Stimulated activated CD8-positive, alpha-beta memory T cell treated with anti-CD3 and anti-CD28 coated beads, Interleukin-7, amount 100 ng/mL, for 24 hours (primary cell): ENCODE measurements around the gene ZWILCH.
"Not testable (repeated sequence)": the region's sequence is repeated elsewhere in the genome, so short reads cannot be mapped to it uniquely, and the experiment has no call there.

Experiments
- DNase-seq: peaks from one replicate; pipeline ENCODE4 v3.0.0-alpha.2; 2020; ENCODE audit warnings: low read depth

The ZWILCH gene

GRCh38 chr15:66581972-66582537, 76.9 kb downstream of the ZWILCH start:
- DNase-seq: no peak

- no peak for DNase-seq
Measured at GRCh38 chr15:66586155-66586976, 81.2 kb downstream of the ZWILCH start.

GRCh38 chr15:66587020-66587419, 81.9 kb downstream of the ZWILCH start:
- DNase-seq: no peak

- no peak for DNase-seq
Measured at GRCh38 chr15:66587749-66588148, 82.6 kb downstream of the ZWILCH start.

GRCh38 chr15:66588537-66588936, 83.4 kb downstream of the ZWILCH start:
- DNase-seq: no peak

GRCh38 chr15:66588971-66589370, 83.8 kb downstream of the ZWILCH start:
- DNase-seq: no peak

GRCh38 chr15:66589429-66589828, 84.3 kb downstream of the ZWILCH start:
- DNase-seq: not testable (repeated sequence)

- no peak for DNase-seq
Measured at GRCh38 chr15:66590435-66590834, 85.3 kb downstream of the ZWILCH start.

- DNase-seq: no peak
Measured at GRCh38 chr15:66591322-66591862, 86.3 kb downstream of the ZWILCH start.

GRCh38 chr15:66592505-66593218, 87.5 kb downstream of the ZWILCH start:
- DNase-seq: no peak

GRCh38 chr15:66593219-66593780, 88.2 kb downstream of the ZWILCH start:
- DNase-seq: no peak

- DNase-seq: no peak
Measured at GRCh38 chr15:66594344-66594743, 89.2 kb downstream of the ZWILCH start.

GRCh38 chr15:66594836-66595235, 89.7 kb downstream of the ZWILCH start:
- DNase-seq: no peak

GRCh38 chr15:66595332-66595731, 90.2 kb downstream of the ZWILCH start:
- no peak for DNase-seq

GRCh38 chr15:66595931-66596545, 90.9 kb downstream of the ZWILCH start:
- no peak for DNase-seq

GRCh38 chr15:66598095-66598815, 93.1 kb downstream of the ZWILCH start:
- no peak for DNase-seq
